T47D (cell line): Measurements from ENCODE around the gene PPP1R2.
"Not testable (repeated sequence)": the region's sequence is repeated elsewhere in the genome, so short reads cannot be mapped to it uniquely, and the experiment has no call there.

Source experiments
- DNase-seq, 2 experiments: peaks; one replicate each; pipeline versions ENCODE4 v3.0.0 to v3.0.0-alpha.2; 2011 to 2012; ENCODE audit warnings: low read depth in 1 of 2, low spot score in 1 of 2
- JUND ChIP-seq: IDR thresholded peaks from 2 replicates; pipeline ENCODE4 v1.6.1; 2012; ENCODE audit warnings: low read depth
- in situ Hi-C: cut with HindIII; loops from 2 replicates; pipeline ENCODE4 v1.10.0; 2016; ENCODE audit warnings: low sequenced_read_pairs, low pct_unique_long_range_greater_than_20kb

Gene PPP1R2

GRCh38 chr3:195542698-195543499 lies at the start of gene PPP1R2:
Gene PPP1R2 (minus strand): TSS chr3:195543325. CDS start chr3:195543025, 300 bp downstream.
- in situ Hi-C loops = no loop called here

GRCh38 chr3:195591852-195592251 lies 48.7 kb upstream of the PPP1R2 start:
- in situ Hi-C loops = no loop called here
- DNase-seq = no peak
- no peak for TF ChIP-seq JUND

More at GRCh38 chr3:195542698-195543499, at the start of gene PPP1R2:
- peak; percentile 93 to 99 for DNase-seq
- TF ChIP-seq JUND = no peak

- peak in 1 of 2 experiments; percentile 61 for DNase-seq
- TF ChIP-seq JUND = no peak
- in situ Hi-C loops = no loop called here
Measured at GRCh38 chr3:195591220-195591619, 48.1 kb upstream of the PPP1R2 start.

GRCh38 chr3:195590381-195590780 lies 47.3 kb upstream of the PPP1R2 start:
- DNase-seq, in situ Hi-C loops: not testable (repeated sequence)

- in situ Hi-C loops, DNase-seq: not testable (repeated sequence)
Measured at GRCh38 chr3:195589796-195590195, 46.7 kb upstream of the PPP1R2 start.

GRCh38 chr3:195587824-195588223 lies 44.7 kb upstream of the PPP1R2 start:
- no peak for TF ChIP-seq JUND
- in situ Hi-C loops = no loop called here

GRCh38 chr3:195587406-195587805 lies 44.3 kb upstream of the PPP1R2 start:
- TF ChIP-seq JUND = no peak
- in situ Hi-C loops = no loop called here
- no peak for DNase-seq

More at GRCh38 chr3:195587824-195588223, 44.7 kb upstream of the PPP1R2 start:
- DNase-seq = no peak

- in situ Hi-C loops = no loop called here
- no peak for TF ChIP-seq JUND
- DNase-seq = no peak
Measured at GRCh38 chr3:195584543-195584870, 41.4 kb upstream of the PPP1R2 start.

GRCh38 chr3:195583831-195584542 lies 40.9 kb upstream of the PPP1R2 start, which contains the start of gene APOD:
Gene APOD (minus strand): TSS chr3:195583940. CDS start chr3:195579461, 4,479 bp downstream.
- DNase-seq = peak in 1 of 2 experiments; percentile 74
- TF ChIP-seq JUND = no peak
- in situ Hi-C loops = no loop called here

GRCh38 chr3:195582947-195583346 lies 39.8 kb upstream of the PPP1R2 start:
- TF ChIP-seq JUND = no peak; the same call in 1 of the 2 replicates
- in situ Hi-C loops = no loop called here
- DNase-seq = peak; percentile 80 to 93

- in situ Hi-C loops = no loop called here
- no peak for TF ChIP-seq JUND
- no peak for DNase-seq
Measured at GRCh38 chr3:195580744-195581443, 37.8 kb upstream of the PPP1R2 start.

GRCh38 chr3:195579281-195579680 lies 36.2 kb upstream of the PPP1R2 start:
- no peak for DNase-seq
- in situ Hi-C loops = no loop called here
- no peak for TF ChIP-seq JUND

- no peak for DNase-seq
- TF ChIP-seq JUND = no peak
- in situ Hi-C loops = no loop called here
Measured at GRCh38 chr3:195578565-195578964, 35.4 kb upstream of the PPP1R2 start.
